Measurements from ENCODE around the gene JDP2. TPM values are rescaled to one million over a fixed set of nuclear protein-coding genes. Genes with fewer than 3 reads are reported as not detected.

The JDP2 gene
- total and polyA plus RNA-seq, 2 of the 4 experiments (the other 2 are of a cell fraction) = 35.7 to 38.4 TPM

GRCh38 chr14:75393794-75394193 is 34.0 kb upstream of the JDP2 start:
- no peak overlapping the region for H2AK9ac ChIP-seq (replicated peaks; ENCODE audit: low read depth, low read length, poor library complexity)
- CTCF ChIA-PET = no interaction called here
- BruUV-seq (replicated peaks) = no TSS peak

More at GRCh38 chr14:75393794-75394193, 34.0 kb upstream of the JDP2 start:
- Histone ChIP-seq H3K36me3 (ENCODE audit: control insufficient read depth, insufficient read depth, low read length) (no peaks in the 10 kb centered on the region), H3K4me3 (ENCODE audit: insufficient read depth, low read depth, low read length) (no peak overlapping the region), H4K20me1 (ENCODE audit: insufficient read depth, low read length) (no peaks in the 10 kb centered on the region), H2AFZ (replicated peaks; ENCODE audit: low read length, poor library complexity) (no peak overlapping the region), H3K4me1 (ENCODE audit: control insufficient read depth, insufficient read depth, low read length) (no peaks in the 10 kb centered on the region), H3K23ac (ENCODE audit: low read depth, low read length) (no peak overlapping the region), H2AK5ac (ENCODE audit: low read depth, low read length) (no peak overlapping the region), H4K8ac (ENCODE audit: low read depth in 2 of 2, low read length in 2 of 2) (no peak overlapping the region), H3K56ac (ENCODE audit: extremely low read depth, insufficient read depth, low read length) (no peak overlapping the region), H2BK5ac (ENCODE audit: low read depth, low read length, poor library complexity, severe bottlenecking) (no peak overlapping the region), H3K79me1 (ENCODE audit: low read depth in 1 of 2, low read length in 2 of 2) (no peaks in the 10 kb centered on the region), H4K91ac (ENCODE audit: insufficient read depth, low read depth, low read length) (no peak overlapping the region), H3K27ac (ENCODE audit: insufficient read depth, low read length) (no peak overlapping the region), H2BK120ac (ENCODE audit: low read depth, low read length) (no peak overlapping the region), H3K4me2 (ENCODE audit: low read depth, low read length) (no peak overlapping the region), H4K5ac (ENCODE audit: low read depth, low read length) (no peak overlapping the region), H3K9me1 (ENCODE audit: insufficient read depth, low read length) (no peaks in the 10 kb centered on the region), H2BK15ac (ENCODE audit: low read depth, low read length) (no peak overlapping the region), H3K9ac (ENCODE audit: low read depth, low read length) (no peak overlapping the region), H3K18ac (ENCODE audit: low read depth, low read length) (no peak overlapping the region), H3K27me3 (ENCODE audit: control insufficient read depth, insufficient read depth, low read length) (peaks cover 49% of the 10 kb centered on the region), H3K9me3 (ENCODE audit: control insufficient read depth, insufficient read depth, low read length) (peaks cover 4% of the 10 kb centered on the region), H3K4ac (ENCODE audit: low read depth, low read length) (no peak overlapping the region), H2BK20ac (ENCODE audit: low read depth, low read length) (no peak overlapping the region), H3K14ac (replicated peaks; ENCODE audit: low read depth, low read length) (no peak overlapping the region)
- dilution Hi-C loops (cut with HindIII; ENCODE audit: low sequenced_read_pairs, unreplicated experiment) (no loop called here), in situ Hi-C loops (cut with MboI; ENCODE audit: low sequenced_read_pairs) (no loop called here), intact Hi-C loops (cut with micrococcal nuclease) (no loop called here)
- POLR2A ChIA-PET (ENCODE audit: unreplicated experiment) = no interaction called here
- ATAC-seq (ENCODE audit: low read depth) (no peak), DNase-seq (no peak)
- TF ChIP-seq CHD1 (IDR thresholded peaks at IDR 0.05; ENCODE audit: low read depth, low read length) (no peak), NFE2L2 (IDR thresholded peaks at IDR 0.05; ENCODE audit: low read depth, low read length) (no peak), POLR2A (IDR thresholded peaks at IDR 0.05; ENCODE audit: low read depth, low read length) (no peak), BHLHE40 (IDR thresholded peaks at IDR 0.05; ENCODE audit: low read depth, low read length) (no peak), USF2 (IDR thresholded peaks at IDR 0.05; ENCODE audit: low read depth, low read length) (no peak), MAFK (IDR thresholded peaks at IDR 0.05; ENCODE audit: low read depth, low read length) (no peak), FOS (IDR thresholded peaks at IDR 0.05; ENCODE audit: low read depth, low read length) (no peak), CEBPB (IDR thresholded peaks at IDR 0.05; ENCODE audit: low read depth, low read length) (no peak), CTCF (conservative IDR thresholded peaks at IDR 0.05; ENCODE audit: low read depth, low read length) (no peak), RCOR1 (IDR thresholded peaks at IDR 0.05; ENCODE audit: insufficient replicate concordance, low read length) (no peak), RAD21 (IDR thresholded peaks at IDR 0.05; ENCODE audit: low read length) (no peak), SMC3 (IDR thresholded peaks at IDR 0.05; ENCODE audit: low read depth, low read length) (no peak), MXI1 (IDR thresholded peaks at IDR 0.05; ENCODE audit: borderline replicate concordance, low read depth, low read length) (no peak), RFX5 (IDR thresholded peaks at IDR 0.05; ENCODE audit: low read depth, low read length) (no peak), MAZ (IDR thresholded peaks at IDR 0.05; ENCODE audit: borderline replicate concordance, low read depth, low read length) (no peak), ELK1 (IDR thresholded peaks at IDR 0.05; ENCODE audit: borderline replicate concordance, low read depth, low read length) (no peak)
- WGBS, 2 experiments (ENCODE audit: extremely low coverage in 2 of 2, insufficient read length in 1 of 2) = no CpG with 5 or more reads among the region's 9 CpGs
